NCI-H1930 (cell line): Measurements from ENCODE around the gene S100A10.

Experiments
- DNase-seq, 2 experiments: peaks; one replicate each; lab custom pipeline; 2025; lab: John Stamatoyannopoulos, UW

The S100A10 gene

GRCh38 chr1:151935894-151936602 lies 57.6 kb downstream of the S100A10 start:
- no peak for DNase-seq

GRCh38 chr1:151935154-151935553 lies 58.5 kb downstream of the S100A10 start:
- DNase-seq = no peak

DNA sequence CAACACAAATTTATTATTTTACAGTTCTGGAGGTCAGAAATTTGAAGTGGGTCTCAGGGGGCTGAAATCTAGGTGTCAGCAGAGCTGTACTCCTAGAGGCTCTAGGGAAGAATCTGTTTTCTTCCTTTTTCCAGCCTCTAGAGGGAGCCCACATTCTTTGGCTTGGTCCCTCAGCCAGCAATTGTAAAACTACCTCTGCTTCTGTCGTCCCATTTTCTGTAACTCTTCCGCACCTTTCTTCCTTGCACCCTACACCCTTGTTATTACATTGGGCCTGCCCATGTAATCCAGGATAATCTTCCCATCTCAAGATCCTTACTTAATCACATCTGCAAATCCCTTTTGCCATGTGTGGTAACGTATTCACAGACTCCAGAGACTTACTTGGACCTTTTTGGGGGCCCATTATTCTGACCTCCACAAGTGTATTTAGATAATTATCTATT lies 59.6 kb downstream of the S100A10 start:
- DNase-seq = peak in 1 of 2 experiments; percentile 36
